OCI-LY7 (cell line): ENCODE data around the gene RFK.

Experiments
- CTCF ChIP-seq: fragments of 200-600 bp; sonication (generic); conservative IDR thresholded peaks from 2 replicates; pipeline ENCODE4 v1.5.1; 2014; ENCODE audit warnings: mild to moderate bottlenecking, antibody characterized with exemption, low read length, moderate library complexity, mixed read lengths
- EZH2phosphoT487 ChIP-seq: fragments of 200-600 bp; sonication (generic); IDR thresholded peaks from 2 replicates; pipeline ENCODE4 v1.6.1; 2018; ENCODE audit warnings: low read depth, borderline replicate concordance, mild to moderate bottlenecking, mixed run types, antibody characterized with exemption, low read length, moderate library complexity, mixed read lengths

- no peak for TF ChIP-seq CTCF
- TF ChIP-seq EZH2phosphoT487 = no peak
Measured at GRCh38 chr9:76379494-76379893, 14.7 kb downstream of the RFK start.
